Skin of body (tissue), 2 donors: ENCODE measurements around the gene TXNDC15. TPM values are rescaled to one million over a fixed set of nuclear protein-coding genes. Genes with fewer than 3 reads are reported as not detected.
"Not testable (repeated sequence)": the region's sequence is repeated elsewhere in the genome, so short reads cannot be mapped to it uniquely, and the experiment has no call there.

ENCODE experiments used
- DNase-seq: peaks from one replicate; lab custom pipeline; 2025; lab: John Stamatoyannopoulos, UW
- total RNA-seq: library from RNA; depleted of rRNA; stranded (reverse); fragments of >200 nt; gene quantifications from one replicate; pipeline ENCODE4 v1.2.3, GENCODE V29; 2014

Gene TXNDC15
- total RNA-seq, 1 donor from 2014 or later: 51.8 TPM

- DNase-seq: no peak
Measured at GRCh38 chr5:134877159-134877558, 3.0 kb downstream of the TXNDC15 start.

GRCh38 chr5:134878403-134878802 lies 4.2 kb downstream of the TXNDC15 start:
- DNase-seq: no peak

GRCh38 chr5:134879456-134879855 lies 5.3 kb downstream of the TXNDC15 start:
- DNase-seq: no peak

- DNase-seq: not testable (repeated sequence)
Measured at GRCh38 chr5:134880937-134881336, 6.8 kb downstream of the TXNDC15 start.

- DNase-seq: not testable (repeated sequence)
Measured at GRCh38 chr5:134881711-134882110, 7.5 kb downstream of the TXNDC15 start.

- no peak for DNase-seq
Measured at GRCh38 chr5:134887593-134888159, 13.5 kb downstream of the TXNDC15 start.

- DNase-seq: no peak
Measured at GRCh38 chr5:134889335-134889734, 15.2 kb downstream of the TXNDC15 start.

- no peak for DNase-seq
Measured at GRCh38 chr5:134891473-134891872, 17.3 kb downstream of the TXNDC15 start.

GRCh38 chr5:134892282-134892681 lies 18.1 kb downstream of the TXNDC15 start:
- no peak for DNase-seq

GRCh38 chr5:134892926-134893325 lies 18.8 kb downstream of the TXNDC15 start:
- DNase-seq: no peak

GRCh38 chr5:134893748-134894505 lies 19.8 kb downstream of the TXNDC15 start:
- DNase-seq: no peak

GRCh38 chr5:134902071-134902801 lies 28.1 kb downstream of the TXNDC15 start:
- no peak for DNase-seq

- peak; percentile 83 for DNase-seq
Measured at GRCh38 chr5:134904610-134905245, 30.6 kb downstream of the TXNDC15 start, which contains the start of gene PCBD2. PCBD2 (plus strand) TSS chr5:134905131; CDS start chr5:134905140, 9 bp downstream.

GRCh38 chr5:134905246-134905996 lies 31.2 kb downstream of the TXNDC15 start:
- peak; percentile 73 for DNase-seq

GRCh38 chr5:134906811-134907210 lies 32.6 kb downstream of the TXNDC15 start:
- no peak for DNase-seq

GRCh38 chr5:134910752-134911151 lies 36.6 kb downstream of the TXNDC15 start:
- DNase-seq: not testable (repeated sequence)

GRCh38 chr5:134911285-134912206 lies 37.4 kb downstream of the TXNDC15 start:
- no peak for DNase-seq

GRCh38 chr5:134913254-134913653 lies 39.1 kb downstream of the TXNDC15 start:
- DNase-seq: no peak

- no peak for DNase-seq
Measured at GRCh38 chr5:134913795-134914194, 39.6 kb downstream of the TXNDC15 start.
